ENCODE data around the gene ACSM2A.
"Not testable (repeated sequence)": the region's sequence is repeated elsewhere in the genome, so short reads cannot be mapped to it uniquely, and the experiment has no call there.

ACSM2A gene

DNA sequence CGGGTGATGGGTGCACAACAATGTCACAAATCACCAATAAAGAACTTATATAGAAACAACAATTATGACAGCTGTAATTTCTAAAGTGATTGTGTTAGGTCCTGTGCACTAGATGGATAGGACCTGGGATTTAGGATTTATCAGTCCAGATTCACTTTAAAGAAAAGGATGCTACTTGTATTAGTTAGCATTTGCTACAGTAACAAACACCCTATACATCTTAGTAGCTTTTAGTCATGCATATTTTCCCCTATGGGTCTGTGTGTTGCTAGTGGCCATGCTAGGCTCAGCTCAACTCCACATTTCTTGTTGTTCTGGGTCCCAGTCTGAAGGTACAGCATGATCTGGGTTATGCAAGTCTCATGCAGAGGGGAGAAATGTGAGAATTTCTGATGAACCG, 7.9 kb downstream of the ACSM2A start:
- not testable (repeated sequence) for DNase-seq

DNA sequence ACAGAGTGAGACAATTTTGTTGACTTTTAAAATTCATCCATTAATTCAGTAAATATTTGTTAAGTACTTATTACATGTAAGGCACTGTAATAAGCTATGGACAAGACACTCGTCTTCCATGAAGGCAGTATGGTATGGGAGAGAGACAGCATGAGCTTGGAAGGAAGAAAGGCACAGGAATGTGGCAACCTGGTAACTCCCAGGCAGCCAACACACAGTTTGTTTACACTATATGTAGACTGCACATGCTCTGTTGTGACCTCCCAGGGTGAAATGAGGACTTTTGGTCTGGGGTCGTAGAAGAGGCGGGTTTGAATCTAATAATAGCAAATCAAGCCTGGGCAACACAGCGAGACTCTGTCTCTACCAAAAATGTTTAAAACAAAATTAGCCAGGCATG, 9.0 kb downstream of the ACSM2A start:
- DNase-seq, result not testable (repeated sequence)

DNA sequence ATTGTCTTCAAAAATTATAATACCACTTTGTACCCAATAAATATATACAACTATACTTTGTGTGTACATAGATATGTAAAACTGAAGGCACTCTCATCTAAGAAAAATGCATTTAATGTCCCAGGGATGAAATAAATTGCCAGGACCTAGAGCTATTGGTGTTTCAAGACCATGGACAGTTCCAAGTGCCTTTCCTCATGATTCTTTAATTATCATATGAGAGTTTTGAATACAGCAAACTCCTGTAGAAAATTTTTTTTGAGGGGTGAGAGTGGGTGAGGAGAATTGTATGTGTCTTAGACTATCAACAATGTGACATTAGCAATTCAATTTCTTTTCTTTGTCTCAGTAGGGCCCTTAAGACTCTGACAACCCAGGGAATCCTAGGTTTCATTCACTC, 17.6 kb downstream of the ACSM2A start:
- DNase-seq, result not testable (repeated sequence)

DNA sequence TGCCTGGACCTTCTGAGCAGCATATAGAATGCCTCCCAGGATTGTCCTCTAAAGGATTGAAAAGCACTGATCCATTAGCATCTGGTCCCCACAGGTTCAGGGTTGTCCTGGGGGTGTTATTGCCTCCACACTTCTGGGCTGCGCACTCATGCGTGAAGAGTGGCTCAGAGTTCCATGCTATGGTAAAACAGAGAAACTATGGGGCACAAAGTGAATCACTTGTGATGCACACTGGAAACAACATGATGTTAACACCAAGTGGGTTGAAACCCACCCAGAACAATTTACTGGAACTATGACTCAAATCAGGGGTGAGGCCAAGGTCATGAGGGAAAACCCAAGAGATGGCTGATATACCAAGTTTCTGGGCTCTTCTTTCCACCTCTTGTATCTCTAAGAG, 18.6 kb downstream of the ACSM2A start:
- not testable (repeated sequence) for DNase-seq

DNA sequence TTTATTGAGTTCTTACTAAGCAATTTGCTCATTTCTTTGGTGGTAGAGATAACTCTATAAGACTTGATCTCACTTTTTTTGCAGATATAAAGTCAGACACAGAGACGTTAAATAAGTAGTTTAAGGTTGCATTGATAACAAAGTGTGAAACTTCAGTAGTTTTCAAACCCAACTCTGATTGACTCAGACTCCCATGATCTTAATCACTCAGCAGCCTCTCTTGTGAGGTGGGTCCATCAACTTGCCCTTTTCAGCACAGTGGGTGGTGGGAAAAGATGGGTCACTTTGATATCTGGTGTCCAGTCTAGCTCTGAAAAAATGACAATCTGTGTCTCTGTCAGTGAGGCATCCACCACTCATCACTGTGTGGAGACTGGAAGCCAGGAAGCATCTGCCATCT, 19.4 kb downstream of the ACSM2A start:
- not testable (repeated sequence) for DNase-seq

DNA sequence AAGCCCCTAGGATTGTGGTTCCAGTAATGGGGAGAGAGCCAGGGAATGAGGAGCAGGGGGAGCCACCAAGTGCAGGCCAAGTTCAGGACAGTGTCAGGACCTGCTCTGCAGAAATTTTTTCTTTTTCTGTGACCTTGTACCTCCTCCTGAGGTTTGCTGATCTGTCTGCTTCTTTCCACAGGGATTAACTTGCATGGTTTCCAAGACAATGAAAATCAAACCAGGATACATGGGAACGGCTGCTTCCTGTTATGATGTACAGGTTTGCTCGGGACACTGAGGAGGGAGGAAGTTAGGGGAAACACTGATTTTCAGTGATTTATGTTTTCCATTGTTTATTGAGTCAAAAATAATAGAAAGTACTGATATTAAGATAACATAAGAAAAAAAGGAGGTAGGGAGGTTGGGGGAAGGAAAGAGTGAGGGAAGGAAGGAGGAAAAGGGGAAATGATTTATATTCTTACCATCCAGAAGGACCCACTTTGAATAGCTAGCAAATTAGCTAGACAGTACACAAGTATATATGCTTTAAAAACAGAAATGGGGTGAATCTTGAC, 25.9 kb downstream of the ACSM2A start:
- not testable (repeated sequence) for DNase-seq

DNA sequence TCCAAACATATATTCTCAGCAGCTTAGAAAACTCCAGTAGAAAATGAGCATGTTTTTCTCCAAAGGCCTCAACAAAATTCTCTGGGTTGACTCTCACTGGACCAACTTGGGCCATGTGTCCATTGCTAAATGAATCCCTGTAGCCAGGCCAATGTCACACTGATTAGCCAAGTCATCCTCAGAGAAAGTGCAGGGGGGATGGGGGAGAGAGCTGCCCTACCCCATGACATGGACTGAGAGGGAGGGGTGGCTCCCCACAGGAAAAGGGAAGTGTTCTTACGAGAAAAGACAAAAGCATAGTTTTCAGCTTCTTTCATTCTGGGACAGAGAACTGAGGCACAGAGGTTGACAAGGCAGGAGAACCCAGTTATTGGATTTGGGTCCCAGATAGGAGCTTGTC, 32.7 kb downstream of the ACSM2A start:
- DNase-seq, result not testable (repeated sequence)

DNA sequence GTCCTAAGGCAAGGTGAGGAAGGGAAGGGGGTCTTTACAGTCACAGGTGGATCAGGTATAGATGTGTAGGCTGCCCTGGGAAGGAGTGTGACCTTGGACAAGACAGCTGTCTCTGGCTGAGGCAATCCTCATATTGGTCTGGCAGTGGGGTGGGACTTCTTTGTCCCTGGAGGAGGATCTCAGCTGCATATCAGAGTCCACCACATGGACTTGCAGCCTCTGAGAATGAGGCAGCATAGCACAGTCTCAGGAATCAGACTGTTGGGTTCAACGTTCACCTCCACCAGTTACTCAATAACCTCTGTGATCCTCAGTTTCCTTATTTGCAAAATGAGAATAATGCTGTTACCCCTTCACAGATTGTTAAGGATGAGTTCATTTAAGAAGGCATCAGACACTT, 33.4 kb downstream of the ACSM2A start:
- no peak for DNase-seq

DNA sequence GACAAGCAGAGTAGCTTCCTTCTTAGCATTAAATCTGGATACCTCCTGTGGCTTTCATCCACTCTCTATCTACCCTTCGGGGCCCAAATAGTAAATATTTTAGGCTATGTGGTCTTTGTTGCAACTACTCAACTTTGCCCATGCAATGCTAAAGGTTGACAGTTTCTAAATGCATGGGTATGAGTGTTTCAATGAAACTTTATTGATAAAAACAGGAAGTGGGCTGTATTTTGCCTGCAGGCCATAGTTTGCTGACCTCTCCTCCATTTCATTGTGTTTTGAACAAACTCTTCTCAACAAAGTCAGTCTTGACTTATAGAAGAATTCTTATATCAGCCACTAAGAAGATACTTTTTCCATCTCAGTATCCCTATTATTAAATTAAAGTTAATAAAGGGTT, 34.1 kb downstream of the ACSM2A start:
- no peak for DNase-seq

DNA sequence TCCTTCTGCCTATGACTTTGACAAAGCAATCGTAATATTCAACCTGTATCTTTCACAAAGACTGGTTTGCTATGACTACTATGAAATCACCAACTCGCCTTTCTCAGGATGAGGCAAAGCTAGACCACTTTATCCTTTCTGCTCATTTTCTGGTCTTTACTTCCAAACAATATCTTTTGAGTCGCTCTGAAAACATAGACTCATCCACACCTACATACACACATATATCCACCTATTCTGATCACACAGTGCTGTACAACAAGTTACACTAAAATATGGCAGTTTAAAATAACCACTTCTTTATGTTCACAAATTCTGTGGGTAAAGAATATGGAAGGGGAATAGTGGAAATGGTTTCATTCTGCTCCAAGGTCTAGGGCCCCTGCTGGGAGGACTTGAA, 39.7 kb downstream of the ACSM2A start:
- not testable (repeated sequence) for DNase-seq

DNA sequence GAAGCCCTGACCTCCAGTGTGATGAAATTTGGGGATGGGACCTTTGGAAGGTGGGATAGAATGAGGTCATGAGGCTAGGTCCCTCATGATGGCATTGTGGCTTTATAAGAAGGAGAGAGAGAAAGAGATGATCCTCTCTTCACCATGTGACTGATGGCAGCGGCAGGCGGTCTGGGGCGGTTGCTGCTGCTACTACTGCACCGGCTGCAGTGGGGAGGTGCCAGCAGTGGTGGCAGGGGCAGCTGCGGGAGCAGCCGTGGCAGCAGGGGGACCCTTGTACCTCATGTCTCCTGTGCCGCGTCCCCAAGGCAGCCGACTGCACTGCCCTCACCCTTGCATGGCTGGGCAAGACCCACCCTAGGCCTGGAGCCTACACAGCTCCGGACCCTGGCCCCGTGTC, 40.1 kb downstream of the ACSM2A start:
- not testable (repeated sequence) for DNase-seq

DNA sequence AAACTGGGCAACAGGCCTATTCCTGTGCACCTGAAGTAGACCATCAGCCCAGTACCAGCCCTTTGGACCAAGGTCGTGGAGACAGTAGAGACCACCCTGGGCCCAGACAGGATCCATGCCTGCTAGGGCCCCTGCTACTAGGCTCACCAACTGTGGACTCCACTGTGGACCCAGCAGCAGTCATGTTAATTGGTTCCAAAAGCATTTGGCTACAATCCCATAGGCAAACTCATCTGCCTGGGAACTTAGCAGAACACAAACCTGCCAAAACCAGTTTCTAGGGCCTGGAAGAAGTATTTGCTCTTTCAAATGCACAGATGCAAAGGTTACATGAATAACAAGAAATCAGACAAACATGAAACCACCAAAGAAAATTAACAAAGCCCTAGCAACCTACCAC, 53.1 kb downstream of the ACSM2A start:
- no peak for DNase-seq

DNA sequence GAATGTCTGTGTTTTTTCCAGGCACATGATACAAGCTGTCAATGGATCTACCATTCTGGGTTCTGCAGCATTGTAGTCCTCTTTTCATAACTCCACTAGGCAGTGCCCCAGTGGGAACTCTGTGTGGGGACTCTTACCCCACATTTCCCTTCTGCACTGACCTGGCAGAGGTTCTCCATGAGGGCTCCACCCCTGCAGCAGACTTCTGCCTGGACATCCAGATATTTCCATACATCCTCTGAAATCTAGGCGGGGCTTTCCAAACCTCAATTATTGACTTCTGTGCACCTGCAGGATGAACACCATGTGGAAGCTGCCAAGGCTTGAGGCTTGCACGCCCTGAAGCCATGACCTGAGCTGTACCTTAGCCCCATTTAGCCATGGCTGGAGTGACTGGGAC, 56.0 kb downstream of the ACSM2A start:
- DNase-seq, result no peak

DNA sequence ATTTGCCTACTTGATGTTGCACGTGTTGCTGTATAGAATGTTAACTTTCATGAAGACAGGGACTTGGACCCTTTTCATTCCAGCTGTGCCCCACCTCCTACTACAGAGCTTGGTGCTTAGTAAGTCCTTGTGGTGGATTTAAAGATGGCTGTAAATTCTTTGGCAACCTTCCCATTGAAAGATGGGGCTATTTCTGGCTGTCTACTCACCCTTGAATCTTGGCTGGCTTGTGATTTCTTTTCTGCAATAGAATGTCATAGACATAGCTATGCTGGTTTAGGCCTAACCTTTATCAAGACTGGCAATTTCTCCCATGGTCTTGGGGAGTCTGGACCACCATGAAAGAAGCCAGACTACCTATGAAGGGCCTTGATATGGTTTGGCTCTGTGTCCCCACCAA, 59.0 kb downstream of the ACSM2A start:
- DNase-seq, result no peak

DNA sequence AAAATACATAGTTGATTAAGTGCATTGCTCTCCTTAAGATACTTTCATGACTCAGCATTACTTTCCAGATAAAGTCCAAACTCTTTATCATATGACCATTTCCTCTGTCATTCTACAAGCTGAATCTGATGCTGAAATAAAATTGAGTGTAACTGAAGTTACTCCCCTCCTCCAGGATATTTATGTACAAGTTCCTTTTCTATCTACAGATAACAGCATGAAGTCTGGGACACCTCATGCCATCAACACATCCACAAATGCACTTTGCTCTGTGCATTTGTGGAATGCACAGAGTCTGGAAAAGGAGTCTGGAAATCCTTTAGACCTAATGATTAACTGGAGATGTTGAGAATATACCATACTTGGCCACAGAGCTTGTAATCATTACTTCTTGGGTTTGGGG, 64.4 kb downstream of the ACSM2A start:
- no peak for DNase-seq

DNA sequence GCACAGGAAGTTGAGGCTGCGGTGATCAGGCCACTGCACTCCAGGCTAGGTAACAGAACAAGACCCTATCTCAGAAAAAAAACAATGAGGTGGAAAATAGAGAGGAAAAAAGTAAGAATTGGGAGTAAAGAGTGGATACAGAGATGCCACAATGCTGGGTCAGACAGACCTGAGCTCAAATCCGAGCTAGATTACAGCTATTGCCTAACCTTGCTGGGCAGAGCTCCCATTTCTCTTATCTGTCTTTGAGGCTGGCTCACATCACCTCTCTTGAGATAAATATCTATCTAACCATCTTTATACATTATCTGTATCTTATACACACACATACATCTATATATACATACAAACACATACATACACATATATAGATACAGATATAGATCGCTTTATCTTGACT, 65.8 kb downstream of the ACSM2A start:
- DNase-seq, result no peak

DNA sequence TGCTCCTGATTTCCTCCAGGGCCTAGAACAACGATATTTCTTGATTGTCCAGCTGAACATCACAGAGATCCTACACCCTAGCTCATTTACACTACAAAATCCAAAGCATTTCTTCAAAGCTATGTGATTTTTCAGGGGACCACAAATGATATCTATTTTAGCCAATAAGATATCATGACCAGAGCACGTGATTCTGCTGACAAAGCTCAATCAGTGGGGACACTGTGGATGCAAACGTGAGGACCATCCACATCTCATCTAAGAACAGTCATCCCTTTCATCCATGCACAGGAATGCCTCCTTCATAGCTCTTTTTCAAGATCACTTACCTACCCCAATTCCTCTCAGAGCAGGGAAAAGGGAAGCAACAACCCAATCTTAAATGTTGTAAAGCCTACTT, 67.9 kb downstream of the ACSM2A start:
- DNase-seq, result no peak

DNA sequence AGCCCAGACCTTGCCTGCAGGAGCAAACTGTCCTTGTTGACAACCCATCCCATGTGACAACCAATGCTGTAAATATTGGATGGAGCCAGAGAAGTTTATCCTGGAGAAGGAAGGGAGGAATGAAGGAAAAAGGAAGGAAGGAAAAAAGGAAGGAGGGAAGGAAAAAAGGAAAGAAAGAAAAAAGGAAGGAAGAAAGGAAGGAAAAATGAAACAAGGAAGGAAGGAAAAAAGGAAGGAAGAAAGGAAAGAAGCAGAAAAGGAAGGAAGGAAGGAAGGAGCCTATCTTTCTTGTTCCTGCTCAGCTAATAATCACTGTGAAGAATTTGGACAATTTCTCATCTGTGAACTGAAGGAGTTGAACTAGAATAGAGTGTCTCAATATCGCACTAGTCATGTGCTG, 68.8 kb downstream of the ACSM2A start:
- DNase-seq, result no peak

DNA sequence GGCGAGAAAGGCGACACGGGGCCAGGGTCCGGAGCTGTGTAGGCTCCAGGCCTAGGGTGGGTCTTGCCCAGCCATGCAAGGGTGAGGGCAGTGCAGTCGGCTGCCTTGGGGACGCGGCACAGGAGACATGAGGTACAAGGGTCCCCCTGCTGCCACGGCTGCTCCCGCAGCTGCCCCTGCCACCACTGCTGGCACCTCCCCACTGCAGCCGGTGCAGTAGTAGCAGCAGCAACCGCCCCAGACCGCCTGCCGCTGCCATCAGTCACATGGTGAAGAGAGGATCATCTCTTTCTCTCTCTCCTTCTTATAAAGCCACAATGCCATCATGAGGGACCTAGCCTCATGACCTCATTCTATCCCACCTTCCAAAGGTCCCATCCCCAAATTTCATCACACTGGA, 80.5 kb downstream of the ACSM2A start:
- DNase-seq, result not testable (repeated sequence)

DNA sequence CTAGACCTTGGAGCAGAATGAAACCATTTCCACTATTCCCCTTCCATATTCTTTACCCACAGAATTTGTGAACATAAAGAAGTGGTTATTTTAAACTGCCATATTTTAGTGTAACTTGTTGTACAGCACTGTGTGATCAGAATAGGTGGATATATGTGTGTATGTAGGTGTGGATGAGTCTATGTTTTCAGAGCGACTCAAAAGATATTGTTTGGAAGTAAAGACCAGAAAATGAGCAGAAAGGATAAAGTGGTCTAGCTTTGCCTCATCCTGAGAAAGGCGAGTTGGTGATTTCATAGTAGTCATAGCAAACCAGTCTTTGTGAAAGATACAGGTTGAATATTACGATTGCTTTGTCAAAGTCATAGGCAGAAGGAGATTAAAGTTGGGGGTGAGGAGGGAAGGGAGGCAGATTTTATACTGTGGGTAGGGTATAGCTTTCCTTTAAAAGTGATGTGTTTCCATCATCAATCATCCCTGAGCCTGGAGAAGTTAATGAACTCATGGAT, 81.0 kb downstream of the ACSM2A start:
- DNase-seq, result not testable (repeated sequence)

DNA sequence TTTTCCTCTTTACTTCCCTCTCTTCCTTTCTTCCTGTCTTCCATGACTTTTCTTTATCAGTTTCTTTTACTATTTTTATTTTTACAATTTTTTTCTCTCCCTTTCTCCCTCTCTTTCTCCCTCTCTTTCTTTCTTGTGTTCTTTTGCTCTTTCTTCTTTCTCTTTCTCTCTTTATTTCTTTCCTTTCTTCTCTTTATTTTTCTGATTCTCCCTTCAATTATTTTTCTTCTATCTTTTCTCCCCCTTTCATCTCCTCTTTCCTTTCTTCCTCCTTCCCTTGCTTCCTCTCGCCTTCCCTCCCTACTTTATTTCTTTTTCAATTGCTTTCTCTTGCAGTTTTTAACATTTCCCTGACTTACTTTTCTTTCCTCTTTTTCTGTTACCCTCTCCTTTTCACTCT, 85.3 kb downstream of the ACSM2A start:
- not testable (repeated sequence) for DNase-seq

Data from NCI-H2107 (cell line).